ENCODE data around the gene REEP3. TPM values are rescaled to one million over a fixed set of nuclear protein-coding genes. Genes with fewer than 3 reads are reported as not detected.

The REEP3 gene
- total and polyA plus RNA-seq, 2 of the 8 experiments (the other 6 are each of a cell fraction or from before 2014, with no cell fraction given): 5.8 to 31.5 TPM

DNA sequence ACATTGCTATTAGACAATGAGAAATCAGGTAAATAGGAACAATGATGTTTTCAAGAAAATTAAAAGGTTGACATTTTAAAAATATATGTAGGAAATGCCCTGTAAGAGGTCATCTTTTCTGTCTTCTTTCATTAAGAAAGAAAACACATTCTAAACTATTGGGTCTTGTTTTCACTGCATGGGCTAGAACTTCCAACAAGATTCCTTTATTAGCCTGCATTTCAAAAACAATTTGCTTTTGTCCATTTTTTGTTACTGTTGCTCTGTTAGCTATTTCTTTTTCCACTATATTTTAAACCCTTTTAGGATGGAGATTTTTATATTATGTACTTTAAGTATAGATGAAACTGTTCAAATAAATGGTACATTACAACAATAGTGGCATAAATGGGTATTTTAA is 9.2 kb downstream of the REEP3 start:
- Histone ChIP-seq H3K4me1 (replicated peaks in 1 of 4; ENCODE audit: control insufficient read depth in 3 of 4, insufficient read depth in 4 of 4, low read length in 3 of 4) (no peaks in the 10 kb centered on the region), H2BK120ac (replicated peaks; ENCODE audit: low read depth, low read length) (no peak overlapping the region), H3K18ac (ENCODE audit: extremely low read depth, low read length) (no peak overlapping the region), H2BK20ac (ENCODE audit: low read length) (no peak overlapping the region), H3K9me3 (ENCODE audit: insufficient read depth in 2 of 2, low read depth in 1 of 2, low read length in 1 of 2) (no peaks in the 10 kb centered on the region), H2AFZ (ENCODE audit: low read length) (no peak overlapping the region), H3K27ac (ENCODE audit: low read depth, low read length) (no peak overlapping the region), H3K4me3 (ENCODE audit: extremely low read depth in 1 of 4, insufficient read depth in 2 of 4, low read depth in 3 of 4, low read length in 4 of 4) (no peak overlapping the region), H3K23ac (ENCODE audit: insufficient read length) (no peak overlapping the region), H3K4me2 (ENCODE audit: insufficient read depth in 1 of 2, low read depth in 2 of 2, low read length in 2 of 2) (no peak overlapping the region), H3K36me3 (ENCODE audit: control insufficient read depth in 2 of 4, insufficient read depth in 4 of 4, low read length in 3 of 4) (peaks cover 0 to 7% (median 1%) of the 10 kb centered on the region in 4 experiments; a peak in 3 of 8 replicates), H3K79me1 (ENCODE audit: low read depth, low read length) (peaks cover 4% of the 10 kb centered on the region; the same call in 1 of the 2 replicates), H4K91ac (replicated peaks; ENCODE audit: insufficient read length, low read length) (no peak overlapping the region), H3K4ac (replicated peaks; ENCODE audit: insufficient read length, low read depth, low read length) (no peak overlapping the region), H2AK5ac (ENCODE audit: low read depth, low read length) (no peak overlapping the region), H4K20me1 (replicated peaks in 1 of 2; ENCODE audit: control insufficient read depth in 1 of 2, insufficient read depth in 2 of 2, low read length in 2 of 2) (peaks cover 2 to 3% of the 10 kb centered on the region in 2 experiments), H2BK12ac (ENCODE audit: low read depth, low read length) (no peak overlapping the region), H3K14ac (ENCODE audit: insufficient read length) (no peak overlapping the region), H4K8ac (ENCODE audit: extremely low read depth, insufficient read depth, low read length) (no peak overlapping the region), H2BK5ac (ENCODE audit: low read depth, low read length) (no peak overlapping the region), H4K5ac (ENCODE audit: insufficient read length, low read depth, low read length) (no peak overlapping the region), H3K9ac (replicated peaks in 1 of 4; ENCODE audit: extremely low read depth in 1 of 4, low read depth in 3 of 4, low read length in 3 of 4) (no peak overlapping the region), H3K27me3 (replicated peaks in 1 of 4; ENCODE audit: control insufficient read depth in 3 of 4, extremely low read depth in 1 of 4, insufficient read depth in 3 of 4, low read length in 3 of 4) (no peaks in the 10 kb centered on the region), H3K79me2 (ENCODE audit: control insufficient read depth in 1 of 2, insufficient read depth in 2 of 2, low read length in 2 of 2) (peaks cover 0 to 88% of the 10 kb centered on the region in 2 experiments; a peak in 2 of 4 replicates), H3K56ac (replicated peaks; ENCODE audit: insufficient read length, low read depth, low read length) (no peak overlapping the region), H3K23me2 (ENCODE audit: low read depth, low read length) (no peaks in the 10 kb centered on the region), H2BK15ac (ENCODE audit: low read length) (no peak overlapping the region)
- no peak for DNase-seq (ENCODE audit: low read depth in 1 of 2, low spot score in 2 of 2)
- POLR2A ChIA-PET (ENCODE audit: partially characterized antibody): interaction anchor here (2.0 kb wide), 1 partner anchor 9 kb away, joined by 6 read pairs; the partner anchor contains the start of gene REEP3
- no peak for FAIRE-seq
- CTCF ChIA-PET (ENCODE audit: partially characterized antibody): no interaction called here
- no peak for TF ChIP-seq CREB1 (IDR thresholded peaks at IDR 0.05)
- TF ChIP-seq, protein P1, sequence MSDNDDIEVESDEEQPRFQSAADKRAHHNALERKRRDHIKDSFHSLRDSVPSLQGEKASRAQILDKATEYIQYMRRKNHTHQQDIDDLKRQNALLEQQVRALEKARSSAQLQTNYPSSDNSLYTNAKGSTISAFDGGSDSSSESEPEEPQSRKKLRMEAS (IDR thresholded peaks at IDR 0.05): no peak
- TF ChIP-seq RAD21 (IDR thresholded peaks at IDR 0.05 in 1 of 2, conservative IDR thresholded peaks at IDR 0.05 in 1 of 2; ENCODE audit: low read depth in 2 of 2, low read length in 2 of 2): no peak
- no peak for TF ChIP-seq SRF (IDR thresholded peaks at IDR 0.05; ENCODE audit: low read depth, low read length)
- no peak for TF ChIP-seq SP1 (IDR thresholded peaks at IDR 0.05; ENCODE audit: low read depth, low read length)
- TF ChIP-seq CEBPB (IDR thresholded peaks at IDR 0.05; ENCODE audit: low read depth, low read length): no peak
- TF ChIP-seq ASH2L (IDR thresholded peaks at IDR 0.05; ENCODE audit: low read length): no peak

Data from H1 (cell line).